ENCODE measurements around the gene TRAM2. TPM values are rescaled to one million over a fixed set of nuclear protein-coding genes. Genes with fewer than 3 reads are reported as not detected.
"Not testable (repeated sequence)": the region's sequence is repeated elsewhere in the genome, so short reads cannot be mapped to it uniquely, and the experiment has no call there.

Gene TRAM2
- total RNA-seq, 1 experiment from 2014 or later = 13.4 TPM

- no peak overlapping the region for H3K4me3 Mint-ChIP-seq
- ChIA-PET CTCF (no interaction called here), POLR2A (no interaction called here)
- peaks cover 5% of the 10 kb centered on the region; the same call in 1 of the 2 replicates for H3K4me1 Mint-ChIP-seq
- H3K36me3 Mint-ChIP-seq = no peaks in the 10 kb centered on the region
- TF ChIP-seq, protein P1, sequence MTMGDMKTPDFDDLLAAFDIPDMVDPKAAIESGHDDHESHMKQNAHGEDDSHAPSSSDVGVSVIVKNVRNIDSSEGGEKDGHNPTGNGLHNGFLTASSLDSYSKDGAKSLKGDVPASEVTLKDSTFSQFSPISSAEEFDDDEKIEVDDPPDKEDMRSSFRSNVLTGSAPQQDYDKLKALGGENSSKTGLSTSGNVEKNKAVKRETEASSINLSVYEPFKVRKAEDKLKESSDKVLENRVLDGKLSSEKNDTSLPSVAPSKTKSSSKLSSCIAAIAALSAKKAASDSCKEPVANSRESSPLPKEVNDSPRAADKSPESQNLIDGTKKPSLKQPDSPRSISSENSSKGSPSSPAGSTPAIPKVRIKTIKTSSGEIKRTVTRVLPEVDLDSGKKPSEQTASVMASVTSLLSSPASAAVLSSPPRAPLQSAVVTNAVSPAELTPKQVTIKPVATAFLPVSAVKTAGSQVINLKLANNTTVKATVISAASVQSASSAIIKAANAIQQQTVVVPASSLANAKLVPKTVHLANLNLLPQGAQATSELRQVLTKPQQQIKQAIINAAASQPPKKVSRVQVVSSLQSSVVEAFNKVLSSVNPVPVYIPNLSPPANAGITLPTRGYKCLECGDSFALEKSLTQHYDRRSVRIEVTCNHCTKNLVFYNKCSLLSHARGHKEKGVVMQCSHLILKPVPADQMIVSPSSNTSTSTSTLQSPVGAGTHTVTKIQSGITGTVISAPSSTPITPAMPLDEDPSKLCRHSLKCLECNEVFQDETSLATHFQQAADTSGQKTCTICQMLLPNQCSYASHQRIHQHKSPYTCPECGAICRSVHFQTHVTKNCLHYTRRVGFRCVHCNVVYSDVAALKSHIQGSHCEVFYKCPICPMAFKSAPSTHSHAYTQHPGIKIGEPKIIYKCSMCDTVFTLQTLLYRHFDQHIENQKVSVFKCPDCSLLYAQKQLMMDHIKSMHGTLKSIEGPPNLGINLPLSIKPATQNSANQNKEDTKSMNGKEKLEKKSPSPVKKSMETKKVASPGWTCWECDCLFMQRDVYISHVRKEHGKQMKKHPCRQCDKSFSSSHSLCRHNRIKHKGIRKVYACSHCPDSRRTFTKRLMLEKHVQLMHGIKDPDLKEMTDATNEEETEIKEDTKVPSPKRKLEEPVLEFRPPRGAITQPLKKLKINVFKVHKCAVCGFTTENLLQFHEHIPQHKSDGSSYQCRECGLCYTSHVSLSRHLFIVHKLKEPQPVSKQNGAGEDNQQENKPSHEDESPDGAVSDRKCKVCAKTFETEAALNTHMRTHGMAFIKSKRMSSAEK (CRISPR knock-in tag; IDR thresholded peaks at IDR 0.05; ENCODE audit: borderline replicate concordance) = no peak
- no peak for TF ChIP-seq ZNF416 (CRISPR knock-in tag; IDR thresholded peaks at IDR 0.05)
- TF ChIP-seq ESRRA (CRISPR knock-in tag; IDR thresholded peaks at IDR 0.05; ENCODE audit: borderline replicate concordance) = no peak
- no peak for TF ChIP-seq SOX15 (CRISPR knock-in tag; IDR thresholded peaks at IDR 0.05)
- no peak for TF ChIP-seq ATF3 (CRISPR knock-in tag; conservative IDR thresholded peaks at IDR 0.05)
- TF ChIP-seq JAZF1 (CRISPR knock-in tag; IDR thresholded peaks at IDR 0.05) = no peak
- TF ChIP-seq GTF2I (CRISPR knock-in tag; conservative IDR thresholded peaks at IDR 0.05) = no peak
- no peak for TF ChIP-seq NFE2L1 (CRISPR knock-in tag; IDR thresholded peaks at IDR 0.05)
- no peak for TF ChIP-seq ZNF512 (CRISPR knock-in tag; IDR thresholded peaks at IDR 0.05; ENCODE audit: borderline replicate concordance)
- TF ChIP-seq, protein P2, sequence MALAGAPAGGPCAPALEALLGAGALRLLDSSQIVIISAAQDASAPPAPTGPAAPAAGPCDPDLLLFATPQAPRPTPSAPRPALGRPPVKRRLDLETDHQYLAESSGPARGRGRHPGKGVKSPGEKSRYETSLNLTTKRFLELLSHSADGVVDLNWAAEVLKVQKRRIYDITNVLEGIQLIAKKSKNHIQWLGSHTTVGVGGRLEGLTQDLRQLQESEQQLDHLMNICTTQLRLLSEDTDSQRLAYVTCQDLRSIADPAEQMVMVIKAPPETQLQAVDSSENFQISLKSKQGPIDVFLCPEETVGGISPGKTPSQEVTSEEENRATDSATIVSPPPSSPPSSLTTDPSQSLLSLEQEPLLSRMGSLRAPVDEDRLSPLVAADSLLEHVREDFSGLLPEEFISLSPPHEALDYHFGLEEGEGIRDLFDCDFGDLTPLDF (CRISPR knock-in tag; IDR thresholded peaks at IDR 0.05) = no peak
- no peak for TF ChIP-seq FOXK1 (CRISPR knock-in tag; IDR thresholded peaks at IDR 0.05)
- TF ChIP-seq RELA (CRISPR knock-in tag; IDR thresholded peaks at IDR 0.05; ENCODE audit: borderline replicate concordance) = no peak
- no peak for TF ChIP-seq KAT7 (CRISPR knock-in tag; IDR thresholded peaks at IDR 0.05; ENCODE audit: borderline replicate concordance)
- no peak for TF ChIP-seq ZNF121 (CRISPR knock-in tag; IDR thresholded peaks at IDR 0.05)
- TF ChIP-seq, protein P3, sequence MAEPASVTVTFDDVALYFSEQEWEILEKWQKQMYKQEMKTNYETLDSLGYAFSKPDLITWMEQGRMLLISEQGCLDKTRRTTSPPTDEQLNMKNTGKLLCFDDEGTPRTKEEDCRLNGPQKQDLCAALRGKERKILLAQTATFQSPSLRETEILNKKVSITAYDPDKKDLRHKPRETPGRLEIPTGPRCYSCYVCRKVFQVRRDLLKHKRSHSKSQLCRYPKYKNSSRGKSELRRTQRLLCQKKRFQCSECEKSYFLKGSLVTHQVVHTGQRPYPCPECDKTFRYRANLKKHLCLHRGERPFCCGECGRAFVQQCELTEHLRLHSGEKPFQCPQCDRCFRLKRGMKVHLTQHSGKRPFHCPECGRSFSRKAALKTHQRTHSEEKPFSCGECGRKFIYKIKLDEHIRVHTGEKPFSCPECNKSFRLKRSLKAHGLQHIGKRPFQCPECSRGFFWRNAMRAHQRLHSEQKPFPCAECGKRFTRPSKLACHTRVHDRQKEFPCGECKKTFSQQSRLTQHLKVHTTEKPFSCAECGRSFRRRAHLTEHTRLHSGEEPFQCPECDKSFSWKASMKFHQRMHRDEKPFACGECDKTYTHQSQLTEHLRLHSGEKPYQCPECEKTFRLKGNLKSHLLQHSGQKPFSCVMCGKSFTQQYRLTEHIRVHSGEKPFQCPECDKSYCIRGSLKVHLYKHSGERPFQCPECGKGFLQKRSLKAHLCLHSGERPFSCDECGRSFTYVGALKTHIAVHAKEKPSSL (CRISPR knock-in tag; conservative IDR thresholded peaks at IDR 0.05) = no peak
- TF ChIP-seq SP1 (CRISPR knock-in tag; conservative IDR thresholded peaks at IDR 0.05) = no peak
- TF ChIP-seq CDX4 (CRISPR knock-in tag; IDR thresholded peaks at IDR 0.05; ENCODE audit: borderline replicate concordance) = no peak
- no peak for TF ChIP-seq ZNF423 (CRISPR knock-in tag; IDR thresholded peaks at IDR 0.05)
- no peak for TF ChIP-seq ELF4 (CRISPR knock-in tag; IDR thresholded peaks at IDR 0.05; ENCODE audit: low read depth)
- ATAC-seq (no peak), DNase-seq (ENCODE audit: low spot score) (no peak)
- no peak overlapping the region for H3K27ac Mint-ChIP-seq
- H3K9me3 Mint-ChIP-seq = no peaks in the 10 kb centered on the region
- no peaks in the 10 kb centered on the region for H3K27me3 Mint-ChIP-seq (ENCODE audit: low read depth)
Measured at GRCh38 chr6:52474173-52474572, 102.7 kb downstream of the TRAM2 start.

GRCh38 chr6:52461194-52461593, 115.7 kb downstream of the TRAM2 start:
- not testable (repeated sequence) for H3K36me3 Mint-ChIP-seq

More at GRCh38 chr6:52461194-52461593, 115.7 kb downstream of the TRAM2 start:
- DNase-seq (ENCODE audit: low spot score); POLR2A ChIA-PET; H3K27ac Mint-ChIP-seq; H3K4me1 Mint-ChIP-seq; H3K4me3 Mint-ChIP-seq; H3K27me3 Mint-ChIP-seq (ENCODE audit: low read depth); ATAC-seq: not testable (repeated sequence)
- peaks cover 17% of the 10 kb centered on the region for H3K9me3 Mint-ChIP-seq
- CTCF ChIA-PET = interaction anchor here (0.6 kb wide), 1 partner anchor 42 kb away, joined by 3 read pairs; no protein-coding TSS in a partner anchor
